HepG2 (cell line): ENCODE results near the gene SF3A2. TPM values are rescaled to one million over a fixed set of nuclear protein-coding genes. Genes with fewer than 3 reads are reported as not detected.

Source experiments
- ATAC-seq: fragments of 200-7000 bp; cut with Tn5 transposase; 3 replicates; pipeline ENCODE4 v1.9.1; 2020; ENCODE audit warnings: mild to moderate bottlenecking, moderate library complexity
- BruUV-seq: library from RNA; stranded (reverse); fragments of 400-500 nt; replicated peaks from 2 replicates; lab custom pipeline; 2021; lab: Mats Ljungman, UMichigan
- CTCF ChIA-PET: fragments of 300-600 bp; formaldehyde crosslinking; extraction: SDS; loops from one replicate; lab custom pipeline; 2021; ENCODE audit warnings: low total read pairs, inconsistent platforms, low intra/inter-chr PET ratio; lab: Yijun Ruan, JAX
- POLR2A ChIA-PET: fragments of 350-600 bp; sonication (Branson Sonifier 250); formaldehyde crosslinking; loops from one replicate; lab custom pipeline; 2020; ENCODE audit warnings: antibody characterized with exemption, inconsistent platforms; lab: Yijun Ruan, JAX
- DNase-seq: peaks from one replicate; pipeline ENCODE4 v3.0.0-alpha.2; 2015; ENCODE audit warnings: low spot score
- FAIRE-seq: peaks from 3 replicates; lab custom pipeline; 2011; peaks lifted over from hg19 to GRCh38; lab: Jason Lieb, UNC
- H2AFZ ChIP-seq: one replicate; pipeline ENCODE4 v1.6.1; 2011; ENCODE audit warnings: low read length, inconsistent platforms
- H3K27ac ChIP-seq: fragments of 300-600 bp; 3 replicates; pipeline ENCODE4 v1.8.0; 2011; ENCODE audit warnings: mixed run types, mild to moderate bottlenecking, mixed read lengths, low read length, inconsistent platforms; ENCODE audit not compliant: insufficient read depth; ENCODE audit errors: extremely low read length
- H3K27me3 ChIP-seq, 2 experiments: fragments of 200-600 bp in 1 of 2; 2 replicates in 1 of 2; 3 replicates in 1 of 2; pipeline versions ENCODE4 v1.6.0 to v1.8.0; 2011; ENCODE audit warnings: low read length in 2 of 2, mild to moderate bottlenecking in 2 of 2, moderate library complexity in 2 of 2, inconsistent platforms in 1 of 2; ENCODE audit not compliant: insufficient read depth in 2 of 2, control insufficient read depth in 1 of 2
- H3K36me3 ChIP-seq, 2 experiments: fragments of 200-600 bp in 1 of 2; replicated peaks in 1 of 2; 2 replicates in 1 of 2; 3 replicates in 1 of 2; pipeline versions ENCODE4 v1.5.1 to v1.8.0; 2011; ENCODE audit warnings: low read length in 2 of 2, inconsistent platforms in 1 of 2; ENCODE audit not compliant: insufficient read depth in 2 of 2, control insufficient read depth in 1 of 2
- H3K4me1 ChIP-seq: 2 replicates; pipeline ENCODE4 v1.5.1; 2012; ENCODE audit warnings: low read length, inconsistent platforms; ENCODE audit not compliant: insufficient read depth
- H3K4me2 ChIP-seq: 2 replicates; pipeline ENCODE4 v1.6.0; 2011; ENCODE audit warnings: low read depth, low read length, inconsistent platforms
- H3K4me3 ChIP-seq, 3 experiments: fragments of 200-600 bp in 1 of 3; sonication (generic), shearing (Covaris generic) in 1 of 3; replicated peaks in 1 of 3; 2 replicates each; pipeline ENCODE4 v1.5.1; 2011 to 2016; ENCODE audit warnings: low read length in 3 of 3, inconsistent platforms in 2 of 3, low read depth in 2 of 3, mild to moderate bottlenecking in 2 of 3, control low read depth in 1 of 3, mixed read lengths in 1 of 3; ENCODE audit not compliant: insufficient read depth in 1 of 3
- H3K79me2 ChIP-seq: one replicate; pipeline ENCODE4 v1.6.1; 2011; ENCODE audit warnings: low read length, inconsistent platforms; ENCODE audit not compliant: insufficient read depth
- H3K9ac ChIP-seq: 2 replicates; pipeline ENCODE4 v1.6.0; 2011; ENCODE audit warnings: mild to moderate bottlenecking, low read depth, low read length, inconsistent platforms; ENCODE audit not compliant: insufficient read depth
- H3K9me3 ChIP-seq: 2 replicates; pipeline ENCODE4 v1.5.1; 2012; ENCODE audit warnings: mild to moderate bottlenecking, low read length
- H4K20me1 ChIP-seq: 2 replicates; pipeline ENCODE4 v1.6.0; 2011; ENCODE audit warnings: inconsistent platforms, mild to moderate bottlenecking, low read length, moderate library complexity; ENCODE audit not compliant: insufficient read depth
- AGO1 ChIP-seq: fragments of 200-400 bp; formaldehyde crosslinking; IDR thresholded peaks from 2 replicates; pipeline ENCODE4 v1.6.1; 2017; ENCODE audit warnings: mild to moderate bottlenecking, low read depth, low read length, moderate library complexity; ENCODE audit not compliant: poor library complexity, severe bottlenecking
- KLF9 ChIP-seq: IDR thresholded peaks from 2 replicates; pipeline ENCODE4 v1.6.1; 2016; ENCODE audit warnings: low read depth
- MIER3 ChIP-seq: IDR thresholded peaks from 2 replicates; pipeline ENCODE4 v1.6.1; 2016; ENCODE audit warnings: missing compliant biosample characterization, borderline replicate concordance
- NCOR1 ChIP-seq: fragments of 200-600 bp; sonication (generic); IDR thresholded peaks from 2 replicates; pipeline ENCODE4 v1.7.0; 2017; ENCODE audit warnings: antibody characterized with exemption, low read length, borderline replicate concordance
- NR0B2 ChIP-seq: sonication (generic); formaldehyde crosslinking; IDR thresholded peaks from 2 replicates; pipeline ENCODE4 v1.4.0; 2020; ENCODE audit warnings: mild to moderate bottlenecking, missing genetic modification reagents
- PAXIP1 ChIP-seq: sonication (generic); formaldehyde crosslinking; conservative IDR thresholded peaks from 2 replicates; pipeline ENCODE4 v1.4.0; 2020; ENCODE audit warnings: mild to moderate bottlenecking, missing genetic modification reagents, moderate library complexity
- POLR2AphosphoS2 ChIP-seq: IDR thresholded peaks from 2 replicates; pipeline ENCODE4 v1.6.1; 2011; ENCODE audit warnings: low read depth, low read length, improper control_type of control experiment
- PPARG ChIP-seq: conservative IDR thresholded peaks from 2 replicates; pipeline ENCODE4 v1.6.1; 2016; ENCODE audit warnings: missing biosample characterization, missing genetic modification reagents
- TAF15 ChIP-seq: fragments of 200-400 bp; formaldehyde crosslinking; IDR thresholded peaks from one replicate; pipeline ENCODE4 v1.6.1; 2018; ENCODE audit warnings: mild to moderate bottlenecking, low read depth, low read length; ENCODE audit not compliant: poor library complexity, severe bottlenecking
- THRA ChIP-seq: sonication (generic); formaldehyde crosslinking; IDR thresholded peaks from 2 replicates; pipeline ENCODE4 v1.4.0; 2020; ENCODE audit warnings: missing genetic modification reagents, borderline replicate concordance
- TOE1 ChIP-seq: sonication (generic); formaldehyde crosslinking; IDR thresholded peaks from 2 replicates; pipeline ENCODE4 v1.4.0; 2020; ENCODE audit warnings: mild to moderate bottlenecking, missing genetic modification reagents
- ZFP36L1 ChIP-seq: sonication (generic); formaldehyde crosslinking; IDR thresholded peaks from 2 replicates; pipeline ENCODE4 v1.8.0; 2022; ENCODE audit warnings: mild to moderate bottlenecking, missing genetic modification reagents, moderate library complexity
- ZGPAT ChIP-seq: IDR thresholded peaks from 2 replicates; pipeline ENCODE4 v1.6.1; 2016; ENCODE audit warnings: mild to moderate bottlenecking
- ZNF160 ChIP-seq: sonication (generic); formaldehyde crosslinking; IDR thresholded peaks from 2 replicates; pipeline ENCODE4 v1.8.0; 2022; ENCODE audit warnings: mild to moderate bottlenecking, inconsistent platforms, missing genetic modification reagents
- ZNF530 ChIP-seq: sonication (generic); formaldehyde crosslinking; IDR thresholded peaks from 2 replicates; pipeline ENCODE4 v1.5.0; 2020; ENCODE audit warnings: low read depth, mild to moderate bottlenecking, missing genetic modification reagents
- ZNF543 ChIP-seq: sonication (generic); formaldehyde crosslinking; IDR thresholded peaks from 2 replicates; pipeline ENCODE4 v1.4.0; 2020; ENCODE audit warnings: mild to moderate bottlenecking, missing genetic modification reagents
- ZNF549 ChIP-seq: sonication (generic); formaldehyde crosslinking; IDR thresholded peaks from 2 replicates; pipeline ENCODE4 v1.5.0; 2020; ENCODE audit warnings: missing genetic modification reagents
- ZSCAN12 ChIP-seq: sonication (generic); formaldehyde crosslinking; IDR thresholded peaks from 2 replicates; pipeline ENCODE4 v1.9.0; 2021; ENCODE audit warnings: mild to moderate bottlenecking, missing genetic modification reagents
- WGBS: methylation state at CpG from one replicate; pipeline ENCODE4 v1.1.6; 2017; ENCODE audit warnings: low lambda C conversion rate; 5-methylcytosine and 5-hydroxymethylcytosine counted together
- in situ Hi-C: cut with HindIII; loops from 2 replicates; pipeline ENCODE4 v1.10.0; 2017; ENCODE audit warnings: low pct_unique_long_range_greater_than_20kb; ENCODE audit not compliant: extremely low pct_ligation_motif_present
- intact Hi-C: fragments of 100-400 bp; cut with micrococcal nuclease; formaldehyde crosslinking; loops from one replicate; pipeline ENCODE4 v1.10.0; 2022; ENCODE audit not compliant: unreplicated experiment
- polyA plus RNA-seq, 8 experiments: library from polyadenylated mRNA; depleted of rRNA in 3 of 8; stranded (reverse) in 7 of 8; unstranded in 1 of 8; fragments of >200 nt; fragmentation: Illumina TruSeq in 4 of 8; extraction: Trizol in 4 of 8; gene quantifications; 2 replicates each; pipeline versions ENCODE4 v1.2.1 to v1.2.3, GENCODE V29; 2011 to 2016; ENCODE audit warnings: low read depth in 4 of 8, missing spikeins in 1 of 8, mixed read lengths in 1 of 8; ENCODE audit not compliant: insufficient read depth in 1 of 8
- total RNA-seq, 5 experiments: library from RNA; depleted of rRNA; stranded (reverse); fragments of >200 nt; fragmentation: Illumina TruSeq; extraction: Trizol; gene quantifications; 2 replicates each; pipeline ENCODE4 v1.2.3, GENCODE V29; 2016; ENCODE audit warnings: low read depth in 1 of 5

The SF3A2 gene
- total and polyA plus RNA-seq, 2 of the 13 experiments (the other 11 are each of a cell fraction or from before 2014, with no cell fraction given) = 8.6 to 8.8 TPM

GRCh38 chr19:2288338-2288817, 51.8 kb downstream of the SF3A2 start:
- H4K20me1 ChIP-seq = no peaks in the 10 kb centered on the region; the same call in 1 of the 2 replicates
- DNase-seq = no peak
- H2AFZ ChIP-seq = no peak overlapping the region
- 0 out of 2 replicates have a peak overlapping the region, but pooled peaks have one; percentile 18 for H3K9ac ChIP-seq
- H3K27me3 ChIP-seq = peaks cover 25 to 76% of the 10 kb centered on the region in 2 experiments
- peak; percentile 45 for ATAC-seq
- intact Hi-C loops = no loop called here
- H3K4me2 ChIP-seq = peak overlapping the region; percentile 68
- ChIA-PET POLR2A (interaction anchor here (0.9 kb wide), 1 partner anchor 53 kb away, joined by 5 read pairs; no protein-coding TSS in a partner anchor), CTCF (no interaction called here)
- H3K27ac ChIP-seq = no peak overlapping the region
- no peak for FAIRE-seq
- peak overlapping the region in 1 of 3 experiments; percentile 53; a peak in 2 of 6 replicates for H3K4me3 ChIP-seq
- H3K9me3 ChIP-seq = no peaks in the 10 kb centered on the region
- BruUV-seq = no TSS peak
- 0% methylated on average over 2 of the region's 17 CpGs for WGBS
- peaks cover 46% of the 10 kb centered on the region for H3K4me1 ChIP-seq
- in situ Hi-C loops = no loop called here
- H3K79me2 ChIP-seq = no peaks in the 10 kb centered on the region
- no peaks in the 10 kb centered on the region for H3K36me3 ChIP-seq
- no peak for TF ChIP-seq TAF15
- TF ChIP-seq TOE1 (CRISPR knock-in tag) = no peak
- 0 out of 2 replicates have a peak, but pooled peaks have one; percentile 6 for TF ChIP-seq NR0B2 (CRISPR knock-in tag)
- TF ChIP-seq MIER3 (CRISPR knock-in tag) = no peak
- TF ChIP-seq ZSCAN12 (CRISPR knock-in tag) = no peak
- no peak for TF ChIP-seq ZNF530 (CRISPR knock-in tag)
- no peak for TF ChIP-seq POLR2AphosphoS2
- no peak for TF ChIP-seq NCOR1
- TF ChIP-seq PAXIP1 (CRISPR knock-in tag) = peak; percentile 92
- TF ChIP-seq PPARG = 0 out of 2 replicates have a peak, but pooled peaks have one; percentile 31
- TF ChIP-seq KLF9 (CRISPR knock-in tag) = no peak
- TF ChIP-seq ZNF543 (CRISPR knock-in tag) = peak; percentile 36; the same call in 1 of the 2 replicates
- TF ChIP-seq THRA (CRISPR knock-in tag) = peak; percentile 19; the same call in 1 of the 2 replicates
- TF ChIP-seq AGO1 = no peak
- 0 out of 2 replicates have a peak, but pooled peaks have one; percentile 43 for TF ChIP-seq ZNF160 (CRISPR knock-in tag)
- no peak for TF ChIP-seq ZNF549
- TF ChIP-seq ZGPAT (CRISPR knock-in tag) = peak; percentile 35; the same call in 1 of the 2 replicates
- no peak for TF ChIP-seq ZFP36L1 (CRISPR knock-in tag)
